Kidney glomerular epithelial cell (primary cell): ENCODE measurements around the gene LENG8.

Source experiments
- DNase-seq: peaks from one replicate; lab custom pipeline; 2025; lab: John Stamatoyannopoulos, UW

Gene LENG8

GRCh38 chr19:54448774-54449700 is at the start of gene LENG8:
TSS of gene LENG8 (plus strand) at chr19:54449199. CDS start at chr19:54451345, 2,146 bp downstream.
- DNase-seq, result peak; percentile 97

GRCh38 chr19:54400913-54401312 is 48.1 kb upstream of the LENG8 start:
- no peak for DNase-seq

DNA sequence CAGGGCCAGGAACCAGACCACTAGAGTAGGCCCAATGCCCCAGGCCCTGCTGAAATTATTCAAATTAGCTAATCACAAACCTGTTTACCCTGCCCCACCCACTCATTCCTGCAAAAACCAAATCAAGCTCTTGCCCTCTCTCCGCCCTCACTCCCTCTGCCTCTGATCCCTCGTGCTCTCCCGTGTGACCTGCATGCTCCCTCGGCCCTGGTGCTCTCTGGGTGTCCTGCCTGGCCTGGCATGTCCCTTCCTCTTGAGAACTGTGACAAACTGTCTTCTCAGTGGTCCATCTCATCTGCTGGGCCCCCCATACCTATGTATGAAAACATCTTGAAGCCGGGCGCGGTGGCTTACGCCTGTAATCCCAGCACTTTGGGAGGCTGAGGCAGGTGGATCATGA is 45.9 kb upstream of the LENG8 start:
- no peak for DNase-seq

GRCh38 chr19:54405628-54406027 is 43.4 kb upstream of the LENG8 start:
- DNase-seq, result no peak

DNA sequence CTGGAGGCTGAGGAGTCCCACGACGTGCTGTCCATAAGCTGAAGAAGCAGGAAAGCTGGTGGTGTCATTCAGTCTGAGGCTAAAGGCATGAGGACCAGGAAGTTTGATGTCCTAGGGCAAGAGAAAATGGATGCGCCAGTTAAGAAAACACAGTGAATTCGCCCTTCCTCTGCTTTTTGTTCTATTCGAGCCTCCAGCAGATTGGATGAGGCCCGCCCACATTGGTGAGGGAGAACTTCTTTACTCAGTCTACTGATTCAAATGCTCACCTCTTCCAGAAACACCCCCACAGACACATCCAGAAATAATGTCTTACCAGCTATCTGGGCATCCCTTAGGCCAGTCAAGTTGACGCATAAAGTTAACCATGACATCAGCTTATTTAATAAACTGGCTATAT is 41.2 kb upstream of the LENG8 start:
- no peak for DNase-seq

DNA sequence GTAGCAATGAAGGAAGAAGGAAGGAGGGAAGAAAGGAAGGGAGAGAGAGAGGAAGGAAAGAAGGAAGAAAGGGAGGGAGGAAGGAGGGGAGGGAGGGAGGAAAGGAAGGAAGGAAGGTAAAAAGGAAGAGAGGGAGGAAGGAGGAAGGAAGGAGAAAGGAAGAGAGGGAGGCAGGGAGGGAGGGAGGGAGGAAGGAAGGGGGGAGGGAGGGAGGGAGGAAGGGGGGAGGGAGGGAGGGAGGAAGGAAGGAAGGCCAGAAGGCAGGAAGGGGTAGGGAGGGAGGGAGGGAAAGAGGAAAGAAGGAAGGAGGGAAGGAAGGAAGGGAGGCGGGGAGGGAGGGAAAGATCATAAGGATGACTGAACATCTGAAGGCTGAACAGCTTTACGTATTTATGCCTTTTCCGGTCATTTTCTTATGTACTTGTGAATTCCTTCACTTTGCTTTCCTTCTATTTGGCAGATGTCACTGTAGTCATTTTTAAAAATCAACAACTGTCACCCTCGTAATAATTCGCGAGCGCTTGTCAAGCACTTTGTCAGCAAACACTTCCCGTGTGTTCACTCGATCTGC is 40.5 kb upstream of the LENG8 start:
- DNase-seq, result no peak

- no peak for DNase-seq
These were observed 38.0 kb upstream of the LENG8 start for GRCh38 chr19:54411033-54411432.

DNA sequence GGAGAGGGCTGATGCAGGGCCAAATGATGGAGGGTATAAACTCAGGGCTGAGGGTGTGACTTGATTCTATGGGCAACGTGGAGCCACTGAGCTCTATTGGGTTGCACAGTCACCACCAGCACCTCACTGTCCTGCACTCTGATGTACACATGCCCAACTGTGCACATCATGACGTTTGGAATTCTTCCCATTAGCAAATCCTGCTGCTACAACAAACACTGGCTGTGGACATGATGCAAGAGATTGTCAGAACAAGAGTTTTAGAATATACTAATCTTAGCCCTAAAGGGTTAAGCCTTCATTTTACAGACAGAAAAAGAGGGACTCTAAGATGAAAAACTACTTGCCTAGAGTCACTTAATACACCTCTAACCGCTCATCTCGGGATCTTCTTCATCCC is 36.1 kb upstream of the LENG8 start:
- DNase-seq, result no peak

GRCh38 chr19:54414156-54414555 is 34.8 kb upstream of the LENG8 start:
- no peak for DNase-seq

- no peak for DNase-seq
These were observed 33.6 kb upstream of the LENG8 start, which contains the start of gene TTYH1 for GRCh38 chr19:54415208-54415900. TSS of gene TTYH1 (plus strand) at chr19:54415464. CDS start at chr19:54415553, 89 bp downstream.

DNA sequence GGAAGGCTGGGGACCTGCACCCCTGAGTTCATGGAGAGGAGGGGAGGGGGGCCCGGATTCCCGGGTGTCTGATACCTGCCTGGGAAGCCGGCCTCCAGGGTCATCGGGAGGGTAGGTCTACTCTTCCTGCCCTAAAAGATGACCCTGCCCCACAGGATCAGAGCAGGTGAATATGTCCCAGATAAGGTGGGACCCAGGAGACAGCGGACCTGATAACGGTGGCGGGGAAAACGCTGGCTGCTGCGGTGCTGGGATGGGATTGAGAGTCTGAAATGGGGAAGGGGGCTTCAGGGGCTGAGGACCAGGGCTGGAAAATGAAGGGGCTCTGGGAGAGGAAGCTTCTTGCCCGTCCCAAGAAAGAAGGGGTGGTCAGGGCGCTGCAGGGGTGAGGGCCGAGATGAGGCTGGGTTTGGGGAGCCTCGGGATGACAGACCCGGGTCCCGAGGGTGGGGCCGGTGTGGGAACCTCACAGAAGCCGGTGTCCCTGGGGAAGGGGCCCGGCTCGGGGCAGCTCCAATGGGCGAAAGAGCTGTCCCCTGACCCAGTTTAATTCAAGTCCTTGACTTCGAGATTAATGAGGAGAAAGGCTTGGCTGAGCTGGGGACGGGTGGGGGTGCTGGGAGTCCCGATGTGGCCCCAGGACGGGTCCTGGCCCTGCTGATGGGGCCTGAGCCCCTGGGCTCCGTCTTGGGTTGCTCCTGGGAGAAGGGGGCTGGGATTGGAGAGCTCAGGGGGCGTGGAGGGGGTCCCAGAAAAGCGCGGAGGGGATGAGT is 32.9 kb upstream of the LENG8 start:
- DNase-seq, result no peak

DNA sequence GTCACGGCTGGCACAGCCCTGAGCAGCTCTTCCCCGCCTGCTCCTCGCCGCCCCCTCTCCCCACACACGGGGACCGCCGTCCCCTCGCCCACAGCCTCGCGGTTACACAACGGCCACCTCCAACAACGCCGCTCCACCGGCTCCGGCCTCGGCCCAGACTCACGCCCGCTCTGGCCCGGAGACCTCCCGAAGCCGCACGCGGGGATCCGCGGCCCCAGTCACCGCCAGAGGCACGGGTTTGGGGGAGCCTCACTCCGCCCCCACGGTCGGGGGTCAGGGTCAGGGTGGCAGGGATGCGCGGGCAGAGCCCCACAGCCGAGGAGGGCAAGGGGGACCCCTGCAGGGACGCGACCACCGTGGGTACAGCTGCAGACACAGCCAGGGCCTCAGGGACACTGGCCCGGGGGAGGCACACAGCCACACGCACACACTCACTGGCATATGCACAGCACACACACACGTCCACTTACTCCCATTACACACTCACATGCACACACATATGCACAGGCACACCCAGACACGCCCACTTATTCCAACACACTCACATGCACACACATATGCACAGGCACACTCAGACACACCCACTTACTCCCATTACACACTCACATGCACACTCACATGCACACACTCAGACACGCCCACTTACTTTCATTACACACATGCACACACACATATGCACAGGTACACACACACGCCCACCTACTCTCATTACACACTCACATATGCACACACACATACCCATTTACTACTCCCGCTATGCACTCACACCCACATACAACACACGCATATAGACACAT is 32.1 kb upstream of the LENG8 start:
- DNase-seq, result no peak

- no peak for DNase-seq
These were observed 30.7 kb upstream of the LENG8 start for GRCh38 chr19:54418030-54418929.

DNA sequence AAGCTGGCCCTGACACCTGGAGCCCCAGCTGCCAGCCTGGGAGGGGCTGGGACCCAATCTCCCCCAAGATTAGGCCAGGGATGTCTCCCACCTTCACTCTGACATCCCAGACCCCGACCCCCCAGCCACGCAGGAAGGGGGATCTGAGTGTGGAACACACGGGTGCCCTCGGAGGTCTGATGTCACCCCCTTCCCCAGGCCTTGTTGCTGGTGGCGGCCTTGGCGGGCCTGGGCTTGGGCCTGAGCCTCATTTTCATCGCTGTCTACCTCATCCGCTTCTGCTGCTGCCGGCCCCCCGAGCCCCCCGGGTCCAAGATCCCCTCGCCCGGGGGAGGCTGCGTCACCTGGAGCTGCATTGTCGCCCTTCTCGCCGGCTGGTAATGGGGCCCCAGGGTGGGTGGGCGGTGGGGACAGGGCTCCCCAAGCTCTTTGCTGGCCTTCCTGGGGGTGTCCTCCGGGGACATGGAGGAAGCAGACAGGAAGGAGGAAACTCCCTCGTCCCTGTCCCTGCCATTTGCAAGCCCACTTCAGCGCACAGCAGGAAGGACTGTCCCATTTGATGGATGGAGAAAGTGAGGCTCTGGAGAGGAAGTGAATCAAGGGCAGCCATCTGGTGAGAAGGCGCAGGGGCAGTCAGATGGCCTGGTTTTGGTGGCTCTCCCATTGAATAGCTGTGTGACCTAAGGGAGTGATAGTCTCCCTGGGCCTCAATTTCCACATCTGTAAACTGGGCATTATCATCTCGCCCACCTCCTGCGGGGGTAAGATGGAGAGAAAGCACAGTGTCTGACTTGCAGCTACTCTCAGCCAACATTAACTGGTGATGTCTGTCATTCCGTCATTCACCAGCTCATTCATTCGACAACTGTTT is 29.8 kb upstream of the LENG8 start:
- DNase-seq, result no peak

DNA sequence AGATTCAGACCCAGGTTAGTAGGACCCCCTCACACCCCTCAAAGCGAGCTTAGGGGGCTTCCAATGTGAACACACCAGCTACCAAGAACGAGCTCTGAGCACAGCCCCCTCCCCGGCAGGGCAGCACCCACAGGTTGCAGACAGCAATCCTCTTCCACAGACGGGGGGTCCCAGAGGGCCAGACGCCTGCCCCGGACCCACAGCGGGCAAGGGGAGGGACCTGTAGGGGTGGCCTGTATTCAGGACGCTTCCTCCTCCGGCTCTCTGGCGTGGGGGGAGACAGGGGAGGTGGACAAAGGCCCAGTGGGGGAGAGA is 29.0 kb upstream of the LENG8 start:
- DNase-seq, result no peak

DNA sequence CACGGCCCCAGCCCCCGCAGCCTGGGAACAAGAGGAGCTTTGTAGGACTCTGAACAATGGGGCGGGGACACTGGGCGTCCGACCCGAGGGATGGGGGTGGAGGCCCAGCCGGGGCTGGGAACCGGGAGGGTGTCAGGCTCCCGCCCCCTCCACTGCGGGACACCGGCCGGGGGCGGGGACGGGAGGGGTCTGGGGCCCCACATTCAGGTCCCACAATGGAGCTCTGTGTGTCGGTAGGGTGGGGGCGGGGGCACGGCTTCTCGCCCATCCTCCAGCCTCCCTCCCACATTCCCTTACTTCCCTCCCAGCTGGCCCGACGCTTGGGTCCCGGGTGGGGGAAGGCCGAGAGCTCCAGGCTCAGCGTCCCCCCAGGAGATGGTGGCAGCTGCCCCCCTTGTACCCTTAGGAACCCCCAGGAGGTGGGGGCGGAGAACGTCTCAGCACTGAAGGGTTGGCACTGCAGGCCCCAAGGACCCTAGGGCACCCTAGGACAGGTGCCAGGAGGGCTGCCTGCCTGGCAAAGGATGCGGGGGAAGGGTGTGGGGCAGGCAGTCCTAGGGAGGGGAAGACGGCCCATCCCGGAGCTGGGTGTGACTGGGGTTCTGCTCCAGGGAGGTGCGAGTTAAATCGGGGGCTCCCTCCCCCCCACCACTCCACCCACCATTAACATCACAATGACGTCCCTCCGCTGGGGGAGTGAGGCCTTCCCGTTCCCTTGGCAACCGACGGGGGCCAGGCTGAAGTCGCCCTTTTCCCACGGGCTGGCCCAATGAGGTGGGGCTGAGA is 28.4 kb upstream of the LENG8 start:
- no peak for DNase-seq

DNA sequence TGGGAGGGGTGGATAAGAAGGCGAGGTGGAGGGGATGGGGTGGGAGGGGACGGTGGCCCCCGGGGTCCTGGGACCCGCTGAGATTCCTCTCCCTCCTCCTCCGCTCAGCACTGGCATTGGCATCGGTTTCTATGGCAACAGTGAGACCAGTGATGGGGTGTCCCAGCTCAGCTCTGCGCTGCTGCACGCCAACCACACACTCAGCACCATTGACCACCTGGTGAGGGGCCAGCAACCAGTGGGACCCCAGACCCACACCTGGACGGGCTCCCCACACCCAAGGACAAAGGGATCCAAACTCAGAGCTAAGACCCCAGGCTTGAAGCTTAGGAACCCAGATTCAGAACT is 27.9 kb upstream of the LENG8 start:
- no peak for DNase-seq

- DNase-seq, result no peak
These were observed 27.5 kb upstream of the LENG8 start for GRCh38 chr19:54421521-54421920.

DNA sequence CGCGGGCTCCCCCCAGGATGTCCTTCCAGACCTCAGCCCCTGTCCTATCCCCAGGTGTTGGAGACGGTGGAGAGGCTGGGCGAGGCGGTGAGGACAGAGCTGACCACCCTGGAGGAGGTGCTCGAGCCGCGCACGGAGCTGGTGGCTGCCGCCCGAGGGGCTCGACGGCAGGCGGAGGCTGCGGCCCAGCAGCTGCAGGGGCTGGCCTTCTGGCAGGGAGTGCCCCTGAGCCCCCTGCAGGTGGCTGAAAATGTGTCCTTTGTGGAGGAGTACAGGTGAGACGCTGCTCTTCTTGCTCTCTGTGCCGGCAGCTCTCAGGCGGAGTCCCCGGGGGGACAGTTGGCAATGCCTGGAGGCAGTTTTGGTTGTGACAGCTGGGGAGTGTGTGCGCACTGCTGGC is 26.9 kb upstream of the LENG8 start:
- no peak for DNase-seq
